Measurements from ENCODE around the gene ITIH1. TPM values are rescaled to one million over a fixed set of nuclear protein-coding genes. Genes with fewer than 3 reads are reported as not detected.

ITIH1 gene
- total and polyA plus RNA-seq, 2 experiments from 2014 or later: not detected

DNA sequence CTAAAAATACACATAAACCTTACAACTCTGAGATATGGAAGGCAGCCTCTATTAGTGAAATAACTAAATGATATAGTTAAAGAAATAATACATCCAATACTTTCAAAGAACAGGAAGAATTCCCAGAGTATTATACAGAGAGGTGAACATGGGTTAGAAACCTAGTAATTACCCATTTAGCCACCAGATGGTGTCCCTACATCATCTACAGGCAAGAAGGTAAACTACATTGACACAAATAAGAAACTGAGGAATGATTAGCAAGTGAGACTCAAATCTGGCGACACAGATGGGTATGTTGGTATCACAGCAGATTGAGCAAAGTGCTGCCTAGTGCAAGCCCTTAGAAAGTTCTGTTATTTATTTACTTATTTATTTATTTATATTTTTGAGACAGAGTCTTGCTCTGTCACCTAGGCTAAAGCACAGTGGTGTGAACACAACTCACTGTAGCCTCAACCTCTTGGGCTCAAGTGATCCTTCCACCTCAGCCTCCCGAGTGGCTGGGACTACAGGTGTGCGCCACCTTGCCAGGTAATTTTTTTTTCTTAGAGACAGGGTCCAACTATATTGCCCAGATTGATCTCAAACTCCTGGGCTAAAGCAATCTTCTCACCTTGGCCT, 34.9 kb upstream of the ITIH1 start:
- Histone ChIP-seq H3K4me1 (ENCODE audit: insufficient read depth) (no peaks in the 10 kb centered on the region), H4K20me1 (replicated peaks; ENCODE audit: insufficient read depth) (no peaks in the 10 kb centered on the region; the same call in 1 of the 2 replicates), H2AFZ (no peak overlapping the region), H3F3A (replicated peaks; ENCODE audit: low read depth) (no peaks in the 10 kb centered on the region), H3K9me2 (ENCODE audit: insufficient read depth) (no peaks in the 10 kb centered on the region), H3K4me2 (no peak overlapping the region), H3K4me3 (no peak overlapping the region), H3K36me3 (ENCODE audit: insufficient read depth) (peaks cover 49% of the 10 kb centered on the region), H3K27me3 (ENCODE audit: insufficient read depth) (no peaks in the 10 kb centered on the region), H3K27ac (ENCODE audit: low read depth) (no peak overlapping the region), H3K79me2 (replicated peaks; ENCODE audit: insufficient read depth) (no peaks in the 10 kb centered on the region)
- no peaks in the 10 kb centered on the region for H3K9me3 Mint-ChIP-seq
- H3K4me1 Mint-ChIP-seq: no peaks in the 10 kb centered on the region
- H3K36me3 Mint-ChIP-seq (ENCODE audit: low read depth): peaks cover 78% of the 10 kb centered on the region
- DNase-seq (ENCODE audit: low spot score) (peak; percentile 30), ATAC-seq (peak; percentile 59)
- H3K27ac Mint-ChIP-seq: no peak overlapping the region
- TF ChIP-seq, protein P1, sequence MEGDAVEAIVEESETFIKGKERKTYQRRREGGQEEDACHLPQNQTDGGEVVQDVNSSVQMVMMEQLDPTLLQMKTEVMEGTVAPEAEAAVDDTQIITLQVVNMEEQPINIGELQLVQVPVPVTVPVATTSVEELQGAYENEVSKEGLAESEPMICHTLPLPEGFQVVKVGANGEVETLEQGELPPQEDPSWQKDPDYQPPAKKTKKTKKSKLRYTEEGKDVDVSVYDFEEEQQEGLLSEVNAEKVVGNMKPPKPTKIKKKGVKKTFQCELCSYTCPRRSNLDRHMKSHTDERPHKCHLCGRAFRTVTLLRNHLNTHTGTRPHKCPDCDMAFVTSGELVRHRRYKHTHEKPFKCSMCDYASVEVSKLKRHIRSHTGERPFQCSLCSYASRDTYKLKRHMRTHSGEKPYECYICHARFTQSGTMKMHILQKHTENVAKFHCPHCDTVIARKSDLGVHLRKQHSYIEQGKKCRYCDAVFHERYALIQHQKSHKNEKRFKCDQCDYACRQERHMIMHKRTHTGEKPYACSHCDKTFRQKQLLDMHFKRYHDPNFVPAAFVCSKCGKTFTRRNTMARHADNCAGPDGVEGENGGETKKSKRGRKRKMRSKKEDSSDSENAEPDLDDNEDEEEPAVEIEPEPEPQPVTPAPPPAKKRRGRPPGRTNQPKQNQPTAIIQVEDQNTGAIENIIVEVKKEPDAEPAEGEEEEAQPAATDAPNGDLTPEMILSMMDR (conservative IDR thresholded peaks at IDR 0.05; ENCODE audit: low read depth in 2 of 2): peak; percentile 56 to 57
- TF ChIP-seq EZH2phosphoT487 (IDR thresholded peaks at IDR 0.05; ENCODE audit: unreplicated experiment): no peak
- H3K27me3 Mint-ChIP-seq (ENCODE audit: insufficient read depth, low read depth, poor library complexity): no peaks in the 10 kb centered on the region
- no peak overlapping the region for H3K4me3 Mint-ChIP-seq

DNA sequence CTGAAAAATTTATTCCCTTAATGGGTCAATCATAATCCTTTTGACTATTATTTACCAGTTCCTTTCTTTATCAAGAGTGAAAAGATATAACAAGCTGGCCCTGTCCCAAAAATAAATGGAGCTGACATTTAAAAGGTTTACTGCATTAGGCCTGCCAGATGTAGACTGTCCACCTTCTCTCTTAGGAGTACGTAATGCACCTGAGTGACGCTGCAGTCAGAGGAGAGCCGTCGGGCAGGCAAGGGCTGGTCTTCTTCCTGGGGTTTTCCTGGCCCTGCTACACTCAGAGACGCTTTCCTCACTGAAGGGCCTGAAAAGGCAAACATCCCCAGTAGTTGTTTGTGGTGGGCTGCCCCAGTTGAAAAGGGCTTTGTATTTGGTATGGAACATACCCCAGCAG, 34.2 kb upstream of the ITIH1 start:
- TF ChIP-seq EZH2 (IDR thresholded peaks at IDR 0.05; ENCODE audit: low read depth, unreplicated experiment) (no peak), ZNF331 (CRISPR knock-in tag; IDR thresholded peaks at IDR 0.05; ENCODE audit: low read depth) (no peak), JUNB (IDR thresholded peaks at IDR 0.05; ENCODE audit: unreplicated experiment) (no peak), CREB1 (CRISPR knock-in tag; IDR thresholded peaks at IDR 0.05; ENCODE audit: low read depth) (no peak), NANOG (IDR thresholded peaks at IDR 0.05; ENCODE audit: borderline replicate concordance) (no peak)
- TF ChIP-seq, protein P2, sequence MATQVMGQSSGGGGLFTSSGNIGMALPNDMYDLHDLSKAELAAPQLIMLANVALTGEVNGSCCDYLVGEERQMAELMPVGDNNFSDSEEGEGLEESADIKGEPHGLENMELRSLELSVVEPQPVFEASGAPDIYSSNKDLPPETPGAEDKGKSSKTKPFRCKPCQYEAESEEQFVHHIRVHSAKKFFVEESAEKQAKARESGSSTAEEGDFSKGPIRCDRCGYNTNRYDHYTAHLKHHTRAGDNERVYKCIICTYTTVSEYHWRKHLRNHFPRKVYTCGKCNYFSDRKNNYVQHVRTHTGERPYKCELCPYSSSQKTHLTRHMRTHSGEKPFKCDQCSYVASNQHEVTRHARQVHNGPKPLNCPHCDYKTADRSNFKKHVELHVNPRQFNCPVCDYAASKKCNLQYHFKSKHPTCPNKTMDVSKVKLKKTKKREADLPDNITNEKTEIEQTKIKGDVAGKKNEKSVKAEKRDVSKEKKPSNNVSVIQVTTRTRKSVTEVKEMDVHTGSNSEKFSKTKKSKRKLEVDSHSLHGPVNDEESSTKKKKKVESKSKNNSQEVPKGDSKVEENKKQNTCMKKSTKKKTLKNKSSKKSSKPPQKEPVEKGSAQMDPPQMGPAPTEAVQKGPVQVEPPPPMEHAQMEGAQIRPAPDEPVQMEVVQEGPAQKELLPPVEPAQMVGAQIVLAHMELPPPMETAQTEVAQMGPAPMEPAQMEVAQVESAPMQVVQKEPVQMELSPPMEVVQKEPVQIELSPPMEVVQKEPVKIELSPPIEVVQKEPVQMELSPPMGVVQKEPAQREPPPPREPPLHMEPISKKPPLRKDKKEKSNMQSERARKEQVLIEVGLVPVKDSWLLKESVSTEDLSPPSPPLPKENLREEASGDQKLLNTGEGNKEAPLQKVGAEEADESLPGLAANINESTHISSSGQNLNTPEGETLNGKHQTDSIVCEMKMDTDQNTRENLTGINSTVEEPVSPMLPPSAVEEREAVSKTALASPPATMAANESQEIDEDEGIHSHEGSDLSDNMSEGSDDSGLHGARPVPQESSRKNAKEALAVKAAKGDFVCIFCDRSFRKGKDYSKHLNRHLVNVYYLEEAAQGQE (IDR thresholded peaks at IDR 0.05; ENCODE audit: unreplicated experiment): no peak
- TF ChIP-seq, protein P1 (conservative IDR thresholded peaks at IDR 0.05; ENCODE audit: low read depth in 2 of 2): no peak
- no peaks in the 10 kb centered on the region for H3K27me3 Mint-ChIP-seq (ENCODE audit: insufficient read depth, low read depth, poor library complexity)
- H3K9me3 Mint-ChIP-seq: no peaks in the 10 kb centered on the region
- ATAC-seq (no peak), DNase-seq (ENCODE audit: low spot score) (no peak)
- Histone ChIP-seq H3F3A (replicated peaks; ENCODE audit: low read depth) (no peaks in the 10 kb centered on the region), H3K4me3 (no peak overlapping the region), H3K27ac (ENCODE audit: low read depth) (no peak overlapping the region), H3K4me1 (ENCODE audit: insufficient read depth) (no peaks in the 10 kb centered on the region), H3K9me2 (ENCODE audit: insufficient read depth) (no peaks in the 10 kb centered on the region), H3K4me2 (no peak overlapping the region), H3K27me3 (ENCODE audit: insufficient read depth) (no peaks in the 10 kb centered on the region), H2AFZ (no peak overlapping the region), H4K20me1 (replicated peaks; ENCODE audit: insufficient read depth) (no peaks in the 10 kb centered on the region; the same call in 1 of the 2 replicates), H3K79me2 (replicated peaks; ENCODE audit: insufficient read depth) (no peaks in the 10 kb centered on the region), H3K36me3 (ENCODE audit: insufficient read depth) (peaks cover 49% of the 10 kb centered on the region)
- H3K27ac Mint-ChIP-seq: no peak overlapping the region
- H3K4me3 Mint-ChIP-seq: no peak overlapping the region
- H3K4me1 Mint-ChIP-seq: no peaks in the 10 kb centered on the region
- H3K36me3 Mint-ChIP-seq (ENCODE audit: low read depth): peaks cover 79% of the 10 kb centered on the region
